ENCODE results near the gene TNN.

Gene TNN

DNA sequence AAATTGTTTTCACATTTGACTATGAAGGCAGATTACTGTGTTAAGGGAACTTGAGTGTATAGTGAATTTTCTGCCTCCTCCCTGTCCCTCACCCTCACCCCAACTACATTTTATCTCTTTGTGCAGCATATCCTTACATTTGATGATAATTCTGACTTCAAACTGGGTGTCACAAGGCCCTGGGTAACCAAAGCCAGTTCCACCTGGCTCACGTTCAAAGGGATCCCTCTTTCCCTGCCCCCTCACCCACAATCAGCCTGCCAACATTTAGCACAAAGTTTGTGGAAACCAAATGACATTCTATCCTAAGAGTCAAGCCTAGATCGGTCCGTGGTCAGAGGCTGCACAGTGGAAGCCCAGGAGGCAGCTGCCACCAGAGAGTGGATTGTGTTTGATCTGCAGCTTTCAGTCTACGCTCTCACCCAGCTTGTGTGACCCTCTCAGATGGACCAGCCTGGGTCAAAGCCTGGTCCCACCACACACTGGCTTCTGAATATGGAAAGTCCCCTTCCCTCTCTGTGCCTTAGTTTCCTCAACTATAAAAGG is 114.6 kb downstream of the TNN start:
- Histone ChIP-seq H3K27ac (replicated peaks) (no peak overlapping the region), H3K4me3 (replicated peaks; ENCODE audit: insufficient read depth, low read length) (no peak overlapping the region), H3K27me3 (ENCODE audit: insufficient read depth, poor library complexity, severe bottlenecking) (peaks cover 4% of the 10 kb centered on the region)
- TF ChIP-seq SPI1 (IDR thresholded peaks at IDR 0.05; ENCODE audit: borderline replicate concordance, low read depth) (no peak), POLR2AphosphoS5 (IDR thresholded peaks at IDR 0.05; ENCODE audit: low read depth) (no peak), GABPA (IDR thresholded peaks at IDR 0.05; ENCODE audit: low read depth) (no peak), REST (IDR thresholded peaks at IDR 0.05; ENCODE audit: insufficient replicate concordance, low read depth) (no peak)
- TF ChIP-seq, protein P1, sequence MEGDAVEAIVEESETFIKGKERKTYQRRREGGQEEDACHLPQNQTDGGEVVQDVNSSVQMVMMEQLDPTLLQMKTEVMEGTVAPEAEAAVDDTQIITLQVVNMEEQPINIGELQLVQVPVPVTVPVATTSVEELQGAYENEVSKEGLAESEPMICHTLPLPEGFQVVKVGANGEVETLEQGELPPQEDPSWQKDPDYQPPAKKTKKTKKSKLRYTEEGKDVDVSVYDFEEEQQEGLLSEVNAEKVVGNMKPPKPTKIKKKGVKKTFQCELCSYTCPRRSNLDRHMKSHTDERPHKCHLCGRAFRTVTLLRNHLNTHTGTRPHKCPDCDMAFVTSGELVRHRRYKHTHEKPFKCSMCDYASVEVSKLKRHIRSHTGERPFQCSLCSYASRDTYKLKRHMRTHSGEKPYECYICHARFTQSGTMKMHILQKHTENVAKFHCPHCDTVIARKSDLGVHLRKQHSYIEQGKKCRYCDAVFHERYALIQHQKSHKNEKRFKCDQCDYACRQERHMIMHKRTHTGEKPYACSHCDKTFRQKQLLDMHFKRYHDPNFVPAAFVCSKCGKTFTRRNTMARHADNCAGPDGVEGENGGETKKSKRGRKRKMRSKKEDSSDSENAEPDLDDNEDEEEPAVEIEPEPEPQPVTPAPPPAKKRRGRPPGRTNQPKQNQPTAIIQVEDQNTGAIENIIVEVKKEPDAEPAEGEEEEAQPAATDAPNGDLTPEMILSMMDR (IDR thresholded peaks at IDR 0.05; ENCODE audit: insufficient read depth, low read length): no peak
- DNase-seq (ENCODE audit: low read depth in 1 of 2, low spot score in 1 of 2): no peak

GRCh38 chr1:175183586-175183985 is 116.0 kb downstream of the TNN start:
- peaks cover 4% of the 10 kb centered on the region for H3K27me3 ChIP-seq (ENCODE audit: insufficient read depth, poor library complexity, severe bottlenecking)
- H3K4me3 ChIP-seq (replicated peaks; ENCODE audit: insufficient read depth, low read length): no peak overlapping the region
- TF ChIP-seq, protein P1 (IDR thresholded peaks at IDR 0.05; ENCODE audit: insufficient read depth, low read length): no peak
- TF ChIP-seq GABPA (IDR thresholded peaks at IDR 0.05; ENCODE audit: low read depth) (no peak), REST (IDR thresholded peaks at IDR 0.05; ENCODE audit: insufficient replicate concordance, low read depth) (no peak), POLR2AphosphoS5 (IDR thresholded peaks at IDR 0.05; ENCODE audit: low read depth) (no peak), SPI1 (IDR thresholded peaks at IDR 0.05; ENCODE audit: borderline replicate concordance, low read depth) (no peak)
- no peak overlapping the region for H3K27ac ChIP-seq (replicated peaks)
- DNase-seq (ENCODE audit: low read depth in 1 of 2, low spot score in 1 of 2): no peak

GRCh38 chr1:175185903-175186302 is 118.3 kb downstream of the TNN start:
- TF ChIP-seq REST (IDR thresholded peaks at IDR 0.05; ENCODE audit: insufficient replicate concordance, low read depth) (no peak), POLR2AphosphoS5 (IDR thresholded peaks at IDR 0.05; ENCODE audit: low read depth) (no peak), GABPA (IDR thresholded peaks at IDR 0.05; ENCODE audit: low read depth) (no peak), SPI1 (IDR thresholded peaks at IDR 0.05; ENCODE audit: borderline replicate concordance, low read depth) (no peak)
- TF ChIP-seq, protein P1 (IDR thresholded peaks at IDR 0.05; ENCODE audit: insufficient read depth, low read length): no peak
- Histone ChIP-seq H3K27me3 (ENCODE audit: insufficient read depth, poor library complexity, severe bottlenecking) (peaks cover 4% of the 10 kb centered on the region), H3K4me3 (replicated peaks; ENCODE audit: insufficient read depth, low read length) (no peak overlapping the region), H3K27ac (replicated peaks) (no peak overlapping the region)
- peak in 1 of 2 experiments; percentile 63 for DNase-seq (ENCODE audit: low read depth in 1 of 2, low spot score in 1 of 2)

Data from HL-60 (cell line).